ENCODE results near the gene LDLRAD3.

The LDLRAD3 gene

DNA sequence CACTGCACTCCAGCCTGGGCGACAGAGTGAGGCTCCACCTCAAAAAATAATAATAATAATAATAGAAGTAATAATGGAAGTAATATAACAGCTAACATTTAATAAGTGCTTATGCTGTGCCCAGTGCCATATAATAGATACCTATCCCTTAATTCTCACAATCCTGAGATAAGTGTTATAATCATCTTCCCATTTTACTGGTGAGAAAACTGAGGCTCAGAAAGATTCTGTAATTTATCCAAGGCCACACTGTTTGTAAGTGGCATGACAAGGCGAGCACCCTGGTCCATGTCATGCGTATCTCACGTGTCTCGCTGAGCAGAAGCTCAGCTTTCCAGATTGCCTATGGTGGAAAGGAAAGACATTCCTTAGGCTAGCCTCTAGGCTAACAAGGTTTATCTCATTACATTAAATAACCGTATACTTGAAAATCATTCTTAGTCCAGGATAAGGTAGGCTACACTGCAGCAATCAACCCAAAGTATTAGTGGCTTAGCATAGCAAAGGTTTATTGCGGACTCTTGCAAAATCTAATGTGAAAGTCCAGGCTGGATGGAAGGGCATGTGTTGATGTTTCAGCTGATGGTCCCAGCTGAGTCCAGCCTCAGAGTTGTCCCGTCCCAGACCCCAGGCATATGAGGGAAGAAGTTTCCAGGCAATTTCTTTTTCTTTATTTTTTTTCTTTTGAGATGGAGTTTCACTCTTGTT lies 15.0 kb upstream of the LDLRAD3 start:
- DNase-seq: no peak

DNA sequence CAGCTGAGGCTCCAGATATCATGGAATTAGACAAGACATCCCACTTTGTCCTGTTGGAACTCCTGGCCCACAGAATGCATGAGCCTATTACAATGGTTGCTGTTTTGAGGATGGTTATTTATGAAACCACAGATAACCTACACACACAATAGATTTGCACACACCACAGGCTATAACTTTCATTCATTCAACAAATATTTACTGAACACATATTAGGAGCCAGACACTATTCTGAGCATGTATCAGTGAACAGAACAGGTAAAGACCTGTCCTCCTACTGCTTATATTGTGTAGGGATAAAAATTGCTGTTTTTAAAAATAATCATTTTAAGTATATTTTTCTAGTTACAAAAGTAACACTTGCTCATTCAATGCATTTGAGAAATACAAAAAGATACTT lies 13.4 kb upstream of the LDLRAD3 start:
- DNase-seq: no peak

DNA sequence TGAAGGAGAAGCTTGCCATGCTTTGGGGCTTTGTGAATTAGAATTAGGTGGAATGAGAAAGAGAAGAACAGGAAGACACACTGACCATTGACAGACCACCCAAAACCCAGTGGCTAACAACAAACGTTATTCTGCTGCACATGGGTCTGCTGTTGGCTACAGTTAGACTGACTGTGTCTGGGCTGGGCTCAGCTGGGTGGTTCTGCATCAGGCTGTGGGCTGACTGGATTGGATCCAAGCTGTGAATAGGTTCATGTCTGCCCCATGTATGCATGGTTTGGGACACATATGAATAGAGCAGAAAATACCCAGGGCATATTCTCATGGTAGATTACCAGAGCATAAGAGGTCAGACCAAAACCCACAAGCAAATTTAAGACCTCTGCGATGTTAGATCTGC lies 11.7 kb upstream of the LDLRAD3 start:
- DNase-seq: no peak

- no peak for DNase-seq
Measured at GRCh38 chr11:35932681-35933319, 11.1 kb upstream of the LDLRAD3 start.

- no peak for DNase-seq
Measured at GRCh38 chr11:35933320-35933871, 10.5 kb upstream of the LDLRAD3 start.

DNA sequence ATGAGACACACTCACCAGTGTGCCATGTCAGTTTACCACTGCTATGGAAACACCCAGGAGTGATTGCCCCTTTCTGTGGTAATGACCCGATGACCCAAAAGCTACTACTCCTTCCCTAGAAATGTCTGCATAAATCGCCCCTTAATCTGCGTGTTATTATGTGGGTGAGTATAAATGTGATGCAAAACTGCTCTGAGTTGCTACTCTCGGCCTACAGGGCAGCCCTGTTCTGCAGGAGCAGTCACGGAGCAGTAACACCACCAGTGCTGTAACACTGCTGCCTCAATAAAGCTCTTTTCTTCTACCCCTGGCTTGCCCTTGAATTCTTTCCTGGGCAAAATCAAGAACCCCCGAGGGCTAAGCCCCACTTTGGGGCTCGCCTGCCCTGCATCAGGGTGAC lies 9.6 kb upstream of the LDLRAD3 start:
- no peak for DNase-seq

- DNase-seq: no peak
Measured at GRCh38 chr11:35934981-35935380, 8.9 kb upstream of the LDLRAD3 start.

GRCh38 chr11:35935390-35935789 lies 8.5 kb upstream of the LDLRAD3 start:
- no peak for DNase-seq

DNA sequence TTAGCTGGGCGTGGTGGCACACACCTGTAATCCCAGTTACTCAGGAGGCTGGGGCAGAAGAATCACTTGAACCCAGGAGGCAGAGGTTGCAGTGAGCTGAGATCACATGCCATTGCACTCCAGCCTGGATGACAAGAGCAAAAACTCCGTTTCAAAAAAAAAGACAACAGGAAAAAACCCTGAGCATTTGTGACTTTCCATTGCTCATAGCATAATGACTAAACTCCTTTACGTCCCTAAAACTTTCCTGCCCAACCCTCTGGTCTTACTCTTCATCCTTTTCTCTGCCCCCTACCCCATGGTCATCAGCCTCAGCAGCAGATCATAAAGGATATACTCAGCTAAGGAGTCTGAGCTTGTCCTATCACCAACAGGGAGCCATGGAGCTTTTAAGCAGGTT lies 6.8 kb upstream of the LDLRAD3 start:
- no peak for DNase-seq

DNA sequence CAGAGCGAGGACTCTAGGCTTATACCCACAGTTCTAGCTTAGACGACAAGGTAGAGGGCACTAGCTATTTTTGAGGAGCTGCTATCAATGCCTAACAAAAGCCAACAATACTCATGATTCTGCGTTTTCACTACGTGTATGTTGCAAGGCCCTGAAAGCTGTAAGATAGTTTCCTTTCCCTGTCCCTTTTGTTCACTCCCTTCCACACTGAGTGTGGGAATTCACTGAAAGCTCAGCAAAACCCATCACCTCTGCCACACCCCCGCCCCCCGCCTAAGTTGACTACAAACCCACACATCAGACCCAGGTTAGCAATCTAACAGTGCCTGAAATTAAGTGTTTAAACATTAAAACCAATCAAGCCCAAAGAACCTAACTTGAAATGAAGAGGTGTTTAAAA lies 6.2 kb upstream of the LDLRAD3 start:
- DNase-seq: no peak

GRCh38 chr11:35938231-35938630 lies 5.6 kb upstream of the LDLRAD3 start:
- peak; percentile 23 for DNase-seq

DNA sequence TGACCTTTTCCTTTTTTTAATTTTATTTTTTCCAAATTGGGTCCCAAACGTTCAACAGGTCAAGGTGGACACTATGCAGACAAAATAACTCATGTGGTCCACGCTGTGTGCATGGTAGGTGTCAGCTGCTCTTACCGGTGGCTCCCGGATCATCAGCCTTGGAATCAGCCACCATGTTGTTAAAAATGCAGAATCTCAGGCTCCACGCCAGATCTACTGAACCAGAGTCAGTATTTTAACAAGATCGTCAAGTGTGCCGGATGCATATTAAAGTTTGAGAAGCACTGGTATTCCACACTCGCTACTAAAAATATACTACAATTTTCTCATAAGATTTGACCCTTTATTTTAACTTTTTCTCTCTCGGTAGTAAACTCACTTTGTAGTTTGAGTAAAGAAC lies 553 bp upstream of the LDLRAD3 start:
- DNase-seq: no peak

- DNase-seq: no peak
Measured at GRCh38 chr11:35944503-35945136, 758 bp downstream of the LDLRAD3 start.

DNA sequence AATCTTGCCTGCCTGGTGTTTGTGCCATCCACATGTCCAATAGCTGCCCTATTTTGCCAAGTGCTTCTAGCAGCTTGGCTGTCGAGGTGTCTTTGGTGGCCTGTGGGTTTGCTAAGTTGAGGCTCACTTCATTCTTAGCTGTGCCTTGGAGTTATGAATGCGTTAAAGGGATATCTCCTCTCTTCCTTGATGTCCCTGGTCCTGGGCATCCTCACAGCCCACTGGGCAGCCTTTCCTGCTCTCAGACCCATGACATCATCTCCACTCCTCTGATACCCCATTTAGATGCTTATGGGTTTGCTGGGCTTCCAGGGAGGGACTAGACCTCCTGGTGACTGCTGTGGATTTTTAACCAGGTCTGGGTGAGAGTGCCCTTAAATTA lies 1.3 kb downstream of the LDLRAD3 start:
- DNase-seq: no peak

GRCh38 chr11:35946766-35947165 lies 2.9 kb downstream of the LDLRAD3 start:
- no peak for DNase-seq

- no peak for DNase-seq
Measured at GRCh38 chr11:35947437-35947836, 3.6 kb downstream of the LDLRAD3 start.

- DNase-seq: no peak
Measured at GRCh38 chr11:35949242-35949641, 5.4 kb downstream of the LDLRAD3 start.

GRCh38 chr11:35950082-35950481 lies 6.2 kb downstream of the LDLRAD3 start:
- no peak for DNase-seq

- DNase-seq: no peak
Measured at GRCh38 chr11:35951680-35952079, 7.8 kb downstream of the LDLRAD3 start.

- DNase-seq: no peak
Measured at GRCh38 chr11:35953081-35953760, 9.4 kb downstream of the LDLRAD3 start.

DNA sequence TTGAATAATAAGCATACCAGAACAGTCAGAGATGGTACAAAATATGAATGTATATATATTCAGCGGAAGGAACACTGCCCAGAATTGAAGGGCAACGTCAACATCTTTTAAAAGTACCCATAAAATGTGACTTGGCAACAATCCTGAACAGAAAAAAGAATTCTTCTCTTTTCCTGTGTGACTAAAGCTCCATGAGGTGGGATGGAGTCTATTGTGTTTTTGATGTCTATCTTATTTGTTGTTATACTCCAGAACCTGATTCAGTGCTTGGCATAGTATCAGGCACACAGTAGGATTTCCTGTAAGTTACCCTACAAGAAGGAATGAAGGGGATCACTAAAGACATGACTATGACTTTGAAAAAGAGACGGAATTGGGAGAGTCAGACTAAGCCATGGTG lies 10.3 kb downstream of the LDLRAD3 start:
- DNase-seq: no peak

- DNase-seq: no peak
Measured at GRCh38 chr11:35955636-35956035, 11.8 kb downstream of the LDLRAD3 start.

DNA sequence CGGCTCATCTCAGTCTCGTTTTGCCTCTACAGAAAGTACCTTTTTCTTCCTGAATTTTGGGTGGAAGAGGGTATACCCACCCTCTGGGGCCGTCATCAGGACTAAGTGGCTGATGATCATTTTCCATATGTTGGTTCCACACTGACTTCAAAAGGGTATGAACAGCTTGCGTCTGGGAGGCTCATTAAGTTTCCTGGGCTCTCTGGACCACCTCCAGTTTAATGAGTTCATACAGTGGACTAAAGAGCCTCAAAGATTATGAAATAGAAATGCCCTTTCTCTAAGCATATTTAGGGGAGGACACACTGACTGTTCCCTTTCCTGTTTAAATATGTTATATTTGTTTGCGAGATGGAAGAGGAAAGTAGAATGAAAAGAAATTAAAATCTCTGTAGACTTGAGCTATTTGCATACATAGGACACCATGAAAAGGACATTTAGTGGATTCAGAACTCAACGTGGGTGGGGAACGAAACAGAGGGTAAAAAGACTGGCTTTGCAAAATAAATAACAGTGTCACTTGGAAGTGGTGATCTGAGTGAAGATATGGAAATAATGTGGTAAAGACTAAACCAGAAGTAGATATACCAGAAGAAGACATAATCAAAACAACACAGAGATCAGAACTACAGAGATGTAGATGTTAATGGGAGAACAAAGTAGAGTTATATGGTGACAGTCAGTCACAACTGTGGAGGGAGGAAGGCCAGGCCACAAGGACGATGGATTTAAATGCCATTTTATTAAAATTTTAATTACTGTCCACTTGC lies 18.7 kb downstream of the LDLRAD3 start:
- no peak for DNase-seq
